T47D (cell line): ENCODE measurements around the gene ZDHHC14.
A peak's percentile ranks its signal among the peaks of the same experiment; 100 is the strongest.

Experiments used
- DNase-seq, 2 experiments: peaks; one replicate each; pipeline versions ENCODE4 v3.0.0 to v3.0.0-alpha.2; 2011 to 2012; ENCODE audit warnings: low read depth in 1 of 2, low spot score in 1 of 2
- JUND ChIP-seq: IDR thresholded peaks from 2 replicates; pipeline ENCODE4 v1.6.1; 2012; ENCODE audit warnings: low read depth
- in situ Hi-C: cut with HindIII; loops from 2 replicates; pipeline ENCODE4 v1.10.0; 2016; ENCODE audit warnings: low sequenced_read_pairs, low pct_unique_long_range_greater_than_20kb

ZDHHC14 gene

DNA sequence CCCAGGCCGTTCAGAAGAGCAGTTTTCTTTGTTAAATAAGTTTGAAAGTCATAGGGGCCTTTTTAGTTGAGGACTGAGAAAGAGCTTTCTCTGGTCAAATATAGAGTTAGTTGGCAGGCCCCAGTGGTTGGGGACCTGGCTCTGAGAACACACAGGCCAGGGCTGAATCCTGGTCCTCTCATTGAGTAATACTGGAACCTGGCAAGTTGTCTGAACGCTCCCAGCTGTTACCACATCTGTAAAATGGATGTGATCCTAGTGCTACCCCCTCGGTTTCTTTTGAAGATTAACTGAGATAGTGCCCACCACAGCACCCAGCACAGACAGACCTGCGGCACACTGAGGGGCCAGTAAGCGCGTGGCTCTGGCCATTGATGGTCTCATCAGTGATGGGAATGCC lies 215.5 kb downstream of the ZDHHC14 start:
- DNase-seq, result no peak
- in situ Hi-C loops, result no loop called here
- no peak for TF ChIP-seq JUND

DNA sequence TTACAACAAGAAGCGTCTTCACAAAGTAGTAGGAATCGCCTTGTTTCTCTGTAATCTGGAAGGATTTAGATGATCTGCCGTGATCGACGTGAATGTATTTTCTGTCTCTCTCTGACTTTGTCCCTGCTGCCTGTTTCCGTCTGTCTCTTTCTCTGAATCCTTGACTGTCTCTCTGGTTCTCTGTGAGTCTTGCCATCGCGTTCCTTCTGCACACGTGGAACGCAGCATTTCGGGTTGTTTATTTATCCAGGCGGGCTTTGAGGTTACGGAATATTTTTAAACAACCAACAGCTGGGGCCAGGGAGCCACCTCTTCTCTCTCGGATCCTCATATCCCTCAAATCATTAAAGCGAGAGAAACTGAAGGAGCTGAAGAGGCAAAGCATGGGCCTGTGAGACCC lies 215.9 kb downstream of the ZDHHC14 start:
- no peak for DNase-seq
- no peak for TF ChIP-seq JUND
- in situ Hi-C loops, result no loop called here

DNA sequence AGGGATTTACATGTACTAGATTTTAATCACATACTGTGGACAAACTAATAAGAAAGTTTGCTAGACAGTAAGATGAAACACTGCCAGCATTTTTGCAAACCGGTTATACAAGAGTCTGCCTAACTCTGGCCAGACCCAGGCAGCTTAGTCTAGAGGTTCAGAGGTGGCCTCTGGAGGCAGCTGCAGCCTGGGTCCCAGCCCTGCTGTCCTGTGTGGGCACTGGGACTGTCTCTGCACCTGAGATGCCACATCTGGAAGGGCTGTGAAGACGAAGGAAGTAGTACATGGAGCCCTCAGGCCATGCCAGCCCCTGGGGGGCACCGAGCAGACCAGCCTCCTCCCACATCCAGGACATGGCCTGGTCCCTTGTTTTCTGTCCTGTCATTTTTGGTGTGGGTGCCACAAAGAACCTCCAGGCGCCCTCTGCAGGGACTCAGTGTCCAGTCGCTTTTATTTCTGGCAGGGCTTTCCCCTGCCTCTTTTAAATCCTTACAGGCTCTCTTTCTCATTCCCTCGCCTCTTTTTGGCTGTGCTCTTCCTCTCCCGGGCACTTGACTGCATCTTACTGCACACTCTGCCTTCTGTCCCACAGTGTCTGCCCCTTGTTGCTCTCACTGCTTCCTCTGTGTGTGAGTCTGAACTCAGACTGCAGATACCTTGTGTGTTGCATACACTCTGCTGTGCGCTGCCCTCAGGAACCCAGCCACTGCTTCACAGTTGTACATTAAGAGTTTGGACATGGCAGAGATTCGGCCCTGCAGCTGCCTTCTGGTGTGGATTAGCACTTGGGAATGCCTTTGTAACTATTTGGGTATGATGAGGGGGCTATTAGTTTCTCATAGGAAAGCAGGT lies 216.7 kb downstream of the ZDHHC14 start:
- TF ChIP-seq JUND, result peak; percentile 34; the same call in 1 of the 2 replicates
- in situ Hi-C loops, result no loop called here
- DNase-seq, result peak; percentile 72 to 91

DNA sequence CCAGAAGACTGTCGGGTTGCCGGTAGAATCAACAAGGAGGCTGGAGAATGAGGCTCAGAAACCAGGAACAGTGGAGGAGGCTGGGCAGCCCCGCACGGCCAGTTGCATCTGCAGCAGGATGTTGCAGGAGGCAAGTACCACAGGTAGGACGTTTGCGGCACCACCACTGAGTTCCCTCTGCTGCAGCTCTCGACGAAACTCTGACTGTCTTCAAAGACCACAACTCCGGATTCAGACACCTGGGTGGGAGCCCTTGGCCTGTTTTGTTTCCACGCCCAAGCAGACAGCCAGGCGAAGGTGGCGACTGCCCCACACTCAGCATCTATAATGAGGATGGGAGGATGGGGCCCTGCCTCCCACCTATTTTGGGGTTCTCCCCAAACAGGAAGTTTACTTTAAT lies 218.2 kb downstream of the ZDHHC14 start:
- no peak for TF ChIP-seq JUND
- no peak for DNase-seq
- in situ Hi-C loops, result no loop called here

DNA sequence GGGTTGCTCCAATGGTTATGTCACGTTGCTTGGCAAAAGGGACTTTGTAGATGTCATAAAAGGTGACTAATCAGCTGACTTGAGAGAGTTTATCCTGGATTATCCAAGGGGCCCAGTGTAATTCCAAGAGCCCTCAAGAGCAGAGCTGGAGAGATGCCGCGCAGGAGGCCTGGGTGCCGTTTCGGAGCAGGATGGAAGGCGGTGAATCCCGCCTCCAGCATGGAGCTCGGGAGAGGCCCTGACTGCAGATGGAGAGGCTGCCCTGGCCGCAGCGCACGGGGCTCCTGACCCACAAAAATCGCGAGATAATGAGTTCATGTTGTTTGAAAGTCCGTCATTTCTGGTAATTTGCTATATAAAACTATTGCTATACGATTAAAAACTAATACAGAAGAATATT lies 219.8 kb downstream of the ZDHHC14 start:
- no peak for TF ChIP-seq JUND
- in situ Hi-C loops, result no loop called here
- DNase-seq, result no peak

DNA sequence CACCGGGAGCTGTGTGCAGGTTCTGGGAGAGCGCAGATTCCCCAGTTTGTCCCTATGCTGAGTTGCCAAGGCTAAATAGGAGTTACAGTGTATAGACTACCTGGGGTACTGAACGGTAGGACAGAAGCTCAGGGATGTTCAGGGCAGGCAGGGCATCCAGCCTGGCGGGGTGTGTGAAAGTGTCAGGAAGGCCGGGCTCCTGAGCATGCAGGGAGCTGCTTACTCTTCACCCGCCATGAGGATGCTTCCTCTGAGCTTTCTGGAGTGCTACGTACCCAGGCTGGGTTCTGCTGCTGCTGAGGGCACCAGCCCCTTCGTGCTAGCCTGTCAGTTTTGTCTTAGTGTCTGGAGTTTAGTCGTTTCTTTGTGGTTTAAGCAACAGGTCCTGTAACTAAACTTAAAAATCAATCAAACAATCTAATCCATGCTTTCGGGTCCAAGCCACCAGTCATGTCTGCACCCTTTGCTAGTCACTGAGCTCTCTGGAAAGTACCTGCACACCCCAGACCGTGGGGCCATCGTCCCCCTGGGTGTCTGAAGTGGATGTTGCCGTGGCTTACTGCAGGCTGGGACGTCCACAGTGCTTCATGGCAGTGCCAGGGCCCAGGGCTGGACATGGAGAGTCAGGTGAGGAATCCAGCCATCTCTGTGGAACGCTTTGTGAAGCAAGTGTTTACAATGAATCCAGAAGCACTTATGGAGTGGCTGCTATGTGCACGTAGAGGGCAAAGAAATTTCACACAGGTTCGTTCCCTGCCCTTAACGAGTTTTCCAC lies 221.7 kb downstream of the ZDHHC14 start:
- no peak for TF ChIP-seq JUND
- in situ Hi-C loops, result no loop called here
- DNase-seq, result no peak

DNA sequence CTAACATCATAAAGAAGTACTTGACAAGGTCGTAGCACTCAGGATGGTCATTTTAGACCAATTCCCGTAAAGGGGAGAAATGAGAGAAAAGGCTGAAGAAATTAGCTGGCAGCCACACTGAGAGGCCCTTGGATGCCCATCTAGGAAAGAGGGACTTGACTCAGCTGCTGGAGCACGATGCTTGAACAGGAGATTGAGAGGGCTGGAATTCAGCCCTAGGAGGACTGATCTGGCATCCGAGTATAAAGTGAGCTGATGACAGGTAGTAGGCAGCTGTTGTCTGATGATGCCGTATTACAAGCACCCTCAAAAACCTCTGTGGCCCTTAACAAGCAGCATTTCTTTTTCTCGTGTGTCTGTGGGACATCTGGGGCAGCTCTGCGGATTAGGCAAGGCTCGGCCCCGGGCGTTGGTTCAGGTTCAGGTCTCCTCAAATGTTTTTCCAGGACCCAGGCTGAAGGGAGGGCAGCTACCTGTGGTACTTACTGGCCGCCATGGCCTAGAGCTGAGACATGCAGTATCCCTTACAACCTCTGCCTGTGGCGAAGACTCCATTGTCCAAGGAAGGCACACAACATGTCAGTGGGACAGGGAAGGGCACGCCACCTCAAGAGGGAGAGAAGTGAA lies 222.4 kb downstream of the ZDHHC14 start:
- DNase-seq, result no peak
- in situ Hi-C loops, result no loop called here
- no peak for TF ChIP-seq JUND

DNA sequence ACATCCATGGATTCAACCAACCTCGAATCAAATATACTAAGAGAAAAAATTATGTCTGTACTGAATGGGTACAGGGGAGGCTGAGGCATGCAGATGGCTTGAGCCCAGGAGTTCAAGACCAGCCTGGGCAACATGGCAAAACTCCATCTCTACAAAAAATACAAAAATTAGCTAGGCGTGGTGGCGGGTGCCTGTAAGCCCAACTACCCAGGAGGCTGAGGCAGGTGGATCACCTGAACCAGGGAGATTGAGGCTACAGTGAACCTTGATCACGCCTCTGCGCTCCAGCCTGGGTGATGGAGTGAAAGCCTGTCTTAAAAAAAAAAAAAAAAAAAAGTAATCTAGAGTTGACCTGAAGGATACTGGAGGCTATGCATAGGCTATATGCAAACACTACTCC lies 223.0 kb downstream of the ZDHHC14 start:
- no peak for DNase-seq
- in situ Hi-C loops, result no loop called here
- TF ChIP-seq JUND, result no peak

DNA sequence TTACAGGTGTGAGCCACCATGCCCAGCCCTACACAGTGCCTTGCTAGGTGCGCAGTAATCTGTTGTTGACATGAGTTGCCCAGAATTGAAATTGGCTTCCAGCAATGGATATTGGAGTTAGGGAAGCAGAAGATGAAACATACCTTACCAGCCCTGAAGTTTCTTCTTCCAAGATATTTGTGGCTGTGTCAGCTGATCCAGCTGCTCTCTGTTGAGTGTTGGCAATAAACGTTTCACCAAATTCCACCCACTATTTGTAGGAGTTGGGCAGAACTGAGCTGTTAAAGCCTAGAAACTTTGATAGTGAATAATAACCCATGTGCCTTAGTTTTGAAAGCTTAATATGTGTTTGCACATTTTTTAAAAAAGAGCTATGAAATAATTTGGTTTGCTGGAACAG lies 223.8 kb downstream of the ZDHHC14 start:
- no peak for DNase-seq
- in situ Hi-C loops, result no loop called here
- no peak for TF ChIP-seq JUND

DNA sequence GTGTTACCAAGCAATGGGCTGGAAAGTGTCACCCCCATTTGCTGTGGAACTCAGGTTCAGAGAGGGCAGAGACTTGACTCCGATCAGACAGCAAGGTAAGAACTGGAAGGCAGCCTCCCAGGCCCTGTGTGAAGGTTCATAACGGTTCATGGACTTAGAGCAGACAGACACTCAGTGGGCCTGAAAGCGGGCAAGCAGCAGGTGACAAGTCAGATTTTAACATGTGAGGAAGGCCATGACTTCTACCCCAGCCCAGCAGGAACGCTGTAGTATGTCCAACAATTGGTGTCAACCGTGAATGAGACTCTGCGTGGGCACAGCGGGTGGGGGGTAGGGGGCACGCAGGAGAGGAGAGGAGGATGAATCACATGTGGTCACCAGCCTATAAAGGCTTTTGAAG lies 224.5 kb downstream of the ZDHHC14 start:
- no peak for TF ChIP-seq JUND
- no peak for DNase-seq
- in situ Hi-C loops, result no loop called here

DNA sequence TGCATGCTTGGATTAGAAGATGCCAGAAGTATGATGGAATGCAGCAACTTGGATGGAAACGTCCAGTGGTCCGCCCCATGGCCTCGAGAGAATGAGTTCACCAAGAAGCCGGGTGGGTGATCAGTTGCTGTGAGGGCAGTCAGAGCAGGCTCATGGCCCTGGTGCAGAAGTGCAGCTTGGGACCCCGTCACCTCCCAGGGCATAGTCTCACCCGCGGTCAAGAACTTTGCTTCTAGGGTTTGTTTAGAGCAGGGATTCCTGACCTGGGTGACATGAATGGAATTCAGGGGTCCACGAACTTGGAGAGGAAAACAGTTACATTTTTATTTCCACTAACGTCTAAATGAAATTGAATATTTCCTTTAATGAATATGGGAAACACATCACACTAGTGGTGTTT lies 225.5 kb downstream of the ZDHHC14 start:
- DNase-seq, result no peak
- in situ Hi-C loops, result no loop called here
- no peak for TF ChIP-seq JUND

DNA sequence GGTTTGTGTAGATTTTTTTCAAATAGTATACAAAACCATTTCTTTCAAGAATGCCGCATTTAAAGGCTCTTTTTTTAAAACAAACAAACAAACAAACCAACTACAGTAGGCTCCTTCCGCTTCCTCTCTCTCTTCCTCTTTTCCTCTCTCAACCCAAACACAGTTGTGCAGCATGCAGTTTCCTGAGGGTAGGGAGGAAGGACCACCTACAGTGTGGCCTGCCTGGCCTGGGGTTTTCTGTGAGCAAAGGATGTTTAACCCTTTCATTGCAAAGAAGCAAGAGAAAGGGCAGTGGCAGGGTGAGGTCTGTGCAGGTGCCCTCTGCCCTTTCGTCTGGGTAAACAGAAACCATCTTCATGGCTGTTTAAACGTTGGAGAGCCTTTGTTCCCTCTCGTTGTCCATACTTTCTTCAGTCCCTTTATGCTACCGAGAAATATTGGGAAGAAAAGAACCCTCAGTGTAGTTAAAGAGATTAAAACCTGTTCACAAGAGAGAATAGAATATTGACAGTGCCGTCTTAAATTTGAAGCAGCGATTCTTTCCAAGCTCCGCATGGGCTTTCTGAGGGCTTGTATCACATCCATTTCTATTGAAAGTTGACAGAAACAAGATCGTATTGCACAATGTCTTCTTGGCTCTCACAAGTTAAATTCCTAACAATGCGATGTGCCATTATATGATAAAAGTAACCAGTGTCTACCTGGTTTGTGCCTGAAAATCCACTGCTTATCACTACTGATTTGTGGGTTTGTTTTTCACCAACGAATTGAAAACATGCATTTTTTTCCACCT lies 226.5 kb downstream of the ZDHHC14 start:
- in situ Hi-C loops, result no loop called here
- no peak for TF ChIP-seq JUND
- no peak for DNase-seq
